ENCODE data around the gene CEMIP2.
A peak's percentile ranks its signal among the peaks of the same experiment; 100 is the strongest.
"Not testable (repeated sequence)": the region's sequence is repeated elsewhere in the genome, so short reads cannot be mapped to it uniquely, and the experiment has no call there.

The CEMIP2 gene

DNA sequence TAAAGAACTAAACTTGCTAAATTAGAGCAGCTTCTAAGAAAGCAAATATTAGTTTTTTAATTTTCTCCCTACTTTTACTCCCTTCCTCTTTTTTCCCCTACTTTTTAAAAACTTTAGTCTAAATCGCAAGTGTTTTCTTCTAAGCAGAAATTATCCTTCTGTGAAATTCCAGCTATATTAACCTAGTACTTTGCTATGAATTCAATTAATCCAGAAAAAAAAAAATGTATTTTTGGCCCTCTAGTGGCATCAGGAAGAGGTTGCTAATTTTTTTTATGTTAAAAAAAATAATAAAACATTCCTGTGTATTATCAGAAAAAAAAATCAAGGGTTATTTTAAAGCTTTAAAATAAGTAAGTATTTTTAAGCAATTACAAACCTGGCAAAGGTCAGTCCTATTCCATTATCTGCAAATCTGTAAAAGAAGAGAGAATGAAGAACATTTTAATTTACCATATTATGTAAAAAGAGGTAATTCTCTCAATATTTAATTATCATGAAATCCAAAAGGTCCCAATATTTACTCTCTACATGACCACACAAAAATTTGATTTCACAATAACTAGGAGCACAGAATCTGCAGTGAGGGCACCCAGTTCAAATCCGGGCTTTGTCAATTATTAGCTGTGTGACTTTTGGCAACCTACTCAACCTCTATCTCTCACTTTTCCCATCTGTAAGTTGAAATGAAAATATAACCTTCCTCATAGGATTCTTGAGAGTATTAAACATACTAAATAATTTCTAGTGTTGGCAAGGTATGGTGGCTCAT is 52.0 kb downstream of the CEMIP2 start:
- no peak for DNase-seq (ENCODE audit: low read depth in 2 of 2)

DNA sequence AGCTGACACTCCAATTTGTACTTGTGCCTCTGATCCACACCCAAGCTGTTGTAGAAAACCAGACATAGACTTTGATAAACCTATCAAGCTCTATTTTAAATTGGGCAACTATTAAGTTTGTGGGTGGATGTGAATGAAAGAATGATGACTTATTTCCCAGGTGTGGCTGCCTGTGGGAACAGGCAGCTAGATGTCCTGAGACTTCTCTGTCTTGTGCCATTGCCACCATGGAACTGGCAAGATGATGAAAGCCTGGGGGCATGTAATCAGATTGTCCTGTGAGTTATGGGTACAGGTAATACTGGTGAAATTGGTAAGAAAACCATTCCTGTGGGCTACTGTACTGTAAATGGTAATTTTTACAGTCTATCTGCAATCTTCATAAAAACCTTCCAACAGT is 57.5 kb downstream of the CEMIP2 start:
- no peak for DNase-seq (ENCODE audit: low read depth in 2 of 2)

DNA sequence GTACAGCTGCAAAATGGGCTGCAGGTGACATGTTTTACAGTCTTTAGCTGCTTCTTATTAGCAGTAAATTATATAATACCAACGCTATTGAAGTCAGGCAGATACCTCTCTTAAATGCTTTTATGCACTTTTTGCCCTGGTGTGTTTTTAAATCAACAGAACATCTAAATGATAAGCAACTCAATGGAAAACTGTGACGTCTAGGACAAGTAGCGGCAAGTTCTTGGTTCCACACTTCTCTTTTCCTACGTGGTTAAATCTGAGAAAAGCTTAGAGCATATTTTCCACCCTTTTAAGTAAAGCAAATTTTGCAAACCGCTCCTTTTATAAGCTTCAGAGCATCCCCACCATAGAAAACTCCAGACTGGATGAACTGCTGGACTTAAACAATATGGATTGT is 58.1 kb downstream of the CEMIP2 start:
- no peak for DNase-seq (ENCODE audit: low read depth in 2 of 2)

DNA sequence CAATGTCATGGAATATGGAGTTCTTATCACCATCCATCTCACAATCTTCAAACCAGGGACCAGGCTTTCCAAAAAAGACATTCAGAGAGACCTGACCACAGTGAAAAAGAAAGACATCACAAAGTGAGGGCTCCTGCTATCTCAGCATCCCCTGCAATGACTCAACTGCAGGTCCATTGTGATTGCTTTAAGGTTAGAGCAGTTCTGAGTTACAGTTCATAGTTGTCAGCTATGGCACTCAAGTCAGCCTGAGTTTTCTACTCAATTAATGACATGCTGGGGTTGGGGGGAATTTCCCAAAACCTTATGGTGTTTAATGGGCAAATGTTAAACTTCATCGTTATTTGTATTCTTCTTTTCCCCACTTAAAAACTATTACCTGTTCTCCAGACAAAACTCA is 58.9 kb downstream of the CEMIP2 start:
- no peak for DNase-seq (ENCODE audit: low read depth in 2 of 2)

DNA sequence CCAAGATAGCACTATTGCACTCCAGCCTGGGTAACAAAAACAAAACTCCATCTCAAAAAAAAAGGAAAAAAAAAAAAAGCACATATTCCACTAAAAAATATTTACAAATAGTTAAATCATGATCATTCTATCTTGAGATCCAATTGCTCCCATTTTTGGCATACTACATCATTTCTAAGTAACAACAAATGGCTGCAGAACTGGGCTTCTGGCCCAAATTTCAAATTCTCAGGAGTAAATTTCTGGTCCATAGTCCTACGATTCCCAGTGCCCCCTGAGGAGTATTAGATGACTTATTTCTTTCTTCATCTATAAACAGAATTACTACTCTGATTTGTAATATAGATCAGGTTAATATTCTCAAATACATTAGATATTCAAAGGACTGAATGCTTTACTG is 62.1 kb downstream of the CEMIP2 start:
- DNase-seq (ENCODE audit: low read depth in 2 of 2): no peak

DNA sequence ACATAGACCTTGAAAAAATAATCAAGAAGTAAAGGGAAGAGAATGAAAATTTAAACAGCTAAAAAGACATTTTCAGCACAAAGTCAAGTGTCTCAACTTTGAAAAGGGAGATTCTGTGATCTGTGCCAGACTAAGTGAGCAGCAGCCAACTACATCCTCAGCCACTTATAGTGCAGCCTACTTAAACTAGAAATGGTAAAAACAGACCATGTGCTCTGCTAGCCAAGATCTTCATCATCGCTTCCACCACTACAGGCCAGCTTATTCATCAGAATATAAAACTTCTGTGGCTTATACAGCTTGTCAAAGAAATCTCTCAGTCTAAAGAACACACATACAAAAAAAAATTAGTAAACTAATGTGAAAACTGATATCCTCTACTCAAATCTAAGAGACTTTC is 63.5 kb downstream of the CEMIP2 start:
- DNase-seq (ENCODE audit: low read depth in 2 of 2): no peak

DNA sequence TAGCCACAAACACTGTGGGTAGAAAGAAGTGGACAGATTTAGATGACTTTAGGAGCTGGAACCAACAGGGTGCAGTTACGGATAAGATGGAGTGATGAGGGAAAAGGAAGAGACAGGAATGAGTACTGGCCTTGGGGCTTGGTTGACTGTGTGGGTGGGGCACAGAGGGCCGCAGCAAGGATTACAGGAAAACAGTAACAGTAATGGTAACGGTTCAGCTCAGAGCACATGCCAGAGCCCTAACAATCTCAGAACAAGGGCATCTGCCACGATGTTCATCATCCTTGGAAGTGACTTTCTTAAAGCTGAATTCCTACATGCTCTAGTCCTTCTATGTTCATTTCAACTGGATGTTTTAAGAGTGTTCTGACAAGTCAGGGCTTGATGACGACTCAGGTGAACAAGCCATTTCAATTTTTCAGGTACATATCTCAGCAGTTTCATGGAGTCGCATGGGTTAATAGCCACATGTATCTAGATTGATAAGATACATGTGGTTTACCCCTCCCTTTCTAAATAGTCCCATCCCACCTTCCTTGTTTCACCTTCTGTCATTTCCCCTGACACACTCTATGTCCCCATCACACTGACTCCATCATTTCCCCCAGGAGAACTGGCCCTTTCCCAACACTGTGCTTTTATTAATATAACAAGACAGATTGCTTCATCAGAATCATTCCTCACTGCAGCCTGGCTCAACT is 65.0 kb downstream of the CEMIP2 start:
- DNase-seq (ENCODE audit: low read depth in 2 of 2): no peak

DNA sequence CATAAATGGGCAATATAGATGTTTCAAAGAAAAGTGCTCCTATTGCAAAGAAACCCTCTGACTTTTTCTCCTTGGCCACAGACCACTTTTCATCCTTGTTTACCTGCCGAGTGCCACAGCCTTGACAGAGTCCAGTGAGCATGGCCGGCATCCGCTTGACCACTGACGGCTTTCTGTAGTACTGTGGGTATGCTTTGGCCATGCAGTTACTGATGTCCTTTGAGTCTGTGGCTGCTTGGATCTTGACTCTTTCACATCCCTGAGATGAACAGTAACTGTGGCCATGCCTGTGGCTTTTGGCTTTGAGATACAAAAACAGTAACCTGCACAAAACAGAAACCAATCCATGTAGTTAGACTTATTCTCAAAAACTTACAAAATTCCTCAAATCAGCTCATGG is 70.4 kb downstream of the CEMIP2 start:
- DNase-seq (ENCODE audit: low read depth in 2 of 2): no peak

DNA sequence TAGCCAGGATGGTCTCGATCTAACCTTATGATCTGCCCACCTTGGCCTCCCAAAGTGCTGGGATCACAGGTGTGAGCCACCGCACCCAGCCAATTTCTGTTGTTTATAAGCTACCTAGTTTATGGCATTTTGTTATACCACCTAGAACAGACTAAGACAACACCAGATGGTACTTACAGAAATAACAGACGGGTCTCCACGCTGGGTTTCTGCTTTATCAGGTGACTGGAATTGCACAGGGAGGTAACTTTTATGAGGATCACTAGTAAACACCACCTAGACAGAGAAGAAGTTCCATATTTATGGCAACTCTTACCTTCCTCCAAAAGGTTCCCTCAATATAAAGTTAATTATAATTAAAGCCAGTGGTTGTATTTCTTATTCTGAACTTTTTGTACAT is 74.0 kb downstream of the CEMIP2 start:
- DNase-seq (ENCODE audit: low read depth in 2 of 2): no peak

DNA sequence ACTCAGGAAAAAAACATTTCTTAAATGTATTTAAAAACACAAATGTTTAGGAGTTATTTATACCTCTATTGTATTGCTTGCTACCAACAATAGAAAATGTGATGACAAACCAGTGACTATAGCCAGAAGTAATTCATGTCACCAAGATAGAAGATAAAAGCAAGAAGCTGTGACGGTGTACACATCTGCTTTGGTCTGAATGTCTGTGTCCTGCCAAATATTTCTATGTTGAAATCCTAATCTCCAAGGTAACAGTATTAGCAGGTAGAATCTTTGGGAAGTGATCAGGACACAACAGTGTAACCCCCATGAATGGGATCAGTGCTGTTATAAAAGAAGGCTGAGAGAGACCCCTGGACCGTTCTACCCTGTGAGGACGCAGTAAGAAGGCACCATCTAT is 74.7 kb downstream of the CEMIP2 start:
- no peak for DNase-seq (ENCODE audit: low read depth in 2 of 2)

DNA sequence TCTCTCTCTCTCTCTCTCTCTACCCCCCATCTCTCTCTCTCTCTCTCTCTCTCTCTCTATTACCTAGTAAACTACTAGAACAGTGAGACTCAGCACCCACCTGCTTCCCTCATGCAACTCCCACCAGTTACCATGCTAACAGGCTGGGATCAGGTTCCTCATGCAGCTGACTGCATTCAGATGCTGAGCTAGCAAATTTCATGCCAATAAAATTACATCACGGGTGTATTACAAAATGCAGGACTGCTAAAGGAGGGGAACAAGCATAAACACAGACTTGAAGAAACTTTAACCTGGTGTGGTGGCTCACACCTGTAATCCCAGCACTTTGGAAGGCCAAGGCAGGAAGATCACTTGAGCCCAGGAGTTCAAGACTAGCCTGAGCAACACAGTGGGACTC is 76.0 kb downstream of the CEMIP2 start:
- no peak for DNase-seq (ENCODE audit: low read depth in 2 of 2)

DNA sequence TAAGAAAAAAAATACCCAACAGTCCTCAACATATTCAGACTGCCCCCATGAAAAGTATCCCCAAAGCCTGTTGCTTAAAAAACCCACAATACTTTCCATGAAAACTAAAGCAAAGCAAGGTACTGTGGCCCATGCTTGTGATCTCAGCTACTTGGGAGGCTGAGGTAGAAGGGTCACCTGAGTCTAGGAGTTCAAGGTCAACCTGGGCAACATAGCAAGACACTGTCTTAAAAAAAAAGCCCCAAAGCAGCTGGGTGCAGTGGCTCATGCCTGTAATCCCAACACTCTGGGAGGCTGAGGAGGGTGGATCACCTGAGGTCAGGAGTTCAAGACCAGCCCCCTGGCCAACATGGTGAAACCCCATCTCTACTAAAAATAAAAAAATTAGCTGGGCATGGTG is 76.7 kb downstream of the CEMIP2 start:
- DNase-seq (ENCODE audit: low read depth in 2 of 2): not testable (repeated sequence)

DNA sequence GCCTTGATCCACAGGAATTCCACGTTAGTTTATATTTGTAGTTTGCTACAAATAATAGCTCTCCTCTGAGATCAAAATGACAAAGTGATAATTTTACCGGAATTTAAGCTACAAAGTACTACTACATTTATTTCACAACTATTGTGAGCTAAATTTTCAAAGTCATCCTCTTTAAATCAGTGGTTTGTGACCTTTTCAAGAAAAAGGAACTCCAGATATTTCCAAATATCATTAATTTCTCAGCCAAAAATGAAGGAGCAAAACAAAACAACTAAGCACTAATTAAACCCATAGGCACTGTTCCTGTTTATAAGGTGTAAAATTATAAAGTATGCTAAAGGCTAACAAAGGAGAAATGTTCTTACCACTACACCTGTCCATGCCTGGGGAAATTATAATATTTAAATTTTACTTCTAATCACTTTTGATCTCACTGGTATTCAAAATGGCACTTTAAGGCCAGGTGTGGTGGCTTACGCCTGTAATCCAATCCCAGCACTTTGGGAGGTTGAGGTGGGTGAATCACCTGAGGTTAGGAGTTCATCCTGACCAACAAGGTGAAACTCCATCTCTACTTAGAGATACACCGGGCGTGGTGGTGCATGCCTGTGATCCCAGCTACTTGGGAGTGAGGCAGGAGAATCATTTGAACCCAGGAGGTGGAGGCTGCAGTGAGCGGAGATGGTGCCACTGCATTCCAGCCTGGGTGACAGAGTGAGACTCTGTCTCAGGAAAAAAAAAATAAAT is 77.5 kb downstream of the CEMIP2 start:
- no peak for DNase-seq (ENCODE audit: low read depth in 2 of 2)

DNA sequence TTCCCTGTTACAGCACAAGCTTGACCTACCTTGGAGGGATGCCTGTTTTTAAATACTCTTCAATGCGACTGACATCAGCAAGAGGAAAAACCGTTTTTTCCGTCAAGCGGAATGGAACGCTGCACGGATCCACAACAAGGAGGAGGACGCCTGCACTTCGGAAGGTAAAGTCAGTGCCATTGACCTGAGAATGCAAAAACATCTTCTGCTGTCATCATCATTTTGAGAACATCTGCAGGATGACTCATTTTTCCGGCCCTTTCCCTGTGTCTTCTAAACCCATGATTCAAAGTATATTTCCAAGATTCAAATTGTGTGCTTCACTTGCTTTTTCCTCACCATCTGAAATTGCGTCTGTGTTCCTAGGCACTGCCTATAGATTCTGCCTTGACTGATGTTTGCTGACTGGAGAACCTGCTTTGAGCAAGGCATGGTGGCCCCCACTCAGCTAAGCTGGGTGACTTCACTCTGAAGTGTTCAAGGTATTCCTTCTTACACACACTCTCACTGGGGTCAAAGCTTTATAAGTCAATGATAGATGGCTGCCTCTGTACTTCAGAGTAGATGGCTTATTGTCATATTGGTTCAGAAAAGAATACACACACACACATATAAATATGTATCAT is 78.1 kb downstream of the CEMIP2 start:
- no peak for DNase-seq (ENCODE audit: low read depth in 2 of 2)

DNA sequence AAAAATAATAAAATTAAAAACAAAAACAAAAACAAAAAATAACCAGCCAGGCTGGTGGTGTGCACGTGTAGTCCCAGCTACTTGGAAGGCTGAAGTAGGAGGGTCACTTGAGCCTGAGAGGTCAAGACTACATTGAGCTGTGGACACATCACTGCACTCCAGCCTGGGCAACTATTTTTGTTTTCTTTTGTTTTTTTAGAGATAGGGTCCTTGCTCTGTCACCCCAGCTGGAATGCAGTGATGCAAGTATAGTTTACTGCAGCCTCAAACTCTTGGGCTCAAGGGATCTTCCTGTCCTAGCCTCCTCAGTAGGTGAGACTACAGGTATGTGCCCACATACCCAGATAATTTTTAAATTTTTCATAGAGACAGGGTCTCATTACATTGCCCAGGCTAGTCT is 80.6 kb downstream of the CEMIP2 start:
- DNase-seq (ENCODE audit: low read depth in 2 of 2): no peak

DNA sequence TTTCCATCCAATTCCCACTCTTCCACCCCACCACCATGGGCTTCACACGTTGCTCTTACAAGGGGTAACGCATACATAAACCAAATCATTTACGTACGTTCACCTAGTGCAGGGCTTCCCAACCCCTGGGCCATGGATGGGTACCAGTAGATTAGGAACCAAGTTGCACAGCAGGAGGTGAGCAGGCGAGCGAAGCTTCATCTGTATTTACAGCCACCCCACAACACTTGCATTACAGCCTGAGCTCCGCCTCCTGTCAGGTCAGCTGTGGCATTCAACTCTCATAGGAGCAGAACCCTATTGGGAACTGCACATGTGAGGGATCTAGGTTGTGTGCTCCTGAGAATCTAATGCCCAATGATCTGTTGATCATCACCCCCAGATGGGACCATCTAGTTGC is 82.3 kb downstream of the CEMIP2 start:
- no peak for DNase-seq (ENCODE audit: low read depth in 2 of 2)

DNA sequence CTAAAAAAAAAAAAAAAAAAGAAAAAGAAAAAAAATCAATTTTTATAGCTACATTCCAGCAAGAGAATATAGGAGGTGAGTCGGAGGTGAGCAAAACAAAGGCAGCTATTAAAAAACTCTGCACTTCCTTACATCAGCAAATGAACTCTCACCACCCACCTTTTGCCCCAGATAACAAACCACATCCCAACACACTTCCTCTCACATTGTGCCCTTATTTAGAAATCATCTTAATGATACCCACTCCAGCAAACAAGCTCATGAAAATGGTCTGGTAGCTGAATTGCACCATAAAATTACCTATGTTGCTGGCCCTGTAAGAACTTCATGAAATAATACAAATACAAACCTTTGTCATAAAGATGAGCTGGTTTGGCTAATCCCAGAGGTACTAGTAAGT is 82.9 kb downstream of the CEMIP2 start:
- DNase-seq (ENCODE audit: low read depth in 2 of 2): peak; percentile 2 to 19

DNA sequence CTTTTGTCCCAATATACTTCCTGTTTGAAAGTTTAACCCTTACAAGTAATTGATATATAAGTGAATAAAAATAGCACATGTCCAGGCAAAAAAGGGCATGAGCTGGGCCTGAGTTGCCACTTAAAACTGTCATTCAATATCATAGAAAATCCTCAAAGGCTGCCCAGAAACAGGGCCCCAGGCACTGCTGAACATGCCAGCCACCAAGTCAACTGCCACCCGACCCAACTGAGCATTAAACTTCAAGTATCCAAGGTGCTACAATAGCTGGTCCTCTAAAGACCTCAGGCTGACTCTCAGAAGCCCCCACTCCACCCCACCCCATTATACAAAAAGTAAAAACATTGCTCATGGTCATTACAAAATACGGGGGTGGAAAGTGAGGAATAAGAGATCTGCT is 83.7 kb downstream of the CEMIP2 start:
- DNase-seq (ENCODE audit: low read depth in 2 of 2): no peak

DNA sequence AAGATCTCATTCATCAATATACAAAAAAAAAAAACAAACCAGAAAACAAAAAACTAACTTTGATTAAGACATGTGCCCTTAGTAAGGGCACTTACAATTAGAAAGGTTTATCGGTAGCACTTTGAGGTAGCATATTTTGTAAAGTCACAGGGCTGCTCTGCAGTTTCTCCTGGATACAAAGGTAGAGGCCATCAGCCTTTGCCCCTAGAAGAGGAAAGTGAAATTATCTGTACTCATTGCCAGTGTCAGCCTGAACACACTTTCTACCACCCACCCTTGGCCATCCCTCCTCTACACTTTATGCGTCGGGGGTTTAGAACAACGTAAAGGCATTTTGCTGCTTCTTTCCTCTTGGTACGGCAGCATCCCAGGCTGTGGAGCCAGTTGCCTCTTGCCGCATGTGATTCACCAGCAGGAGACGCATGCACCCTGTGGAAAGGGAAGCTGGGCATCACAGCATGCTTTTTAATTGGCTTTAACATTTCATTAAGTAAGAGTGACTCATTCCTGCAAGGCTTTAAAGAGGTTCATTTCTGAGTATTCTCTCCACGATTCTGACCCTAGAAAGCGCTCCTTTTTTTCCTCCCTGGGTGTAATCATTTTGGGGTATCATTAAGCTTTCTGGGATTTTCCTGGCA is 84.6 kb downstream of the CEMIP2 start:
- DNase-seq (ENCODE audit: low read depth in 2 of 2): no peak

DNA sequence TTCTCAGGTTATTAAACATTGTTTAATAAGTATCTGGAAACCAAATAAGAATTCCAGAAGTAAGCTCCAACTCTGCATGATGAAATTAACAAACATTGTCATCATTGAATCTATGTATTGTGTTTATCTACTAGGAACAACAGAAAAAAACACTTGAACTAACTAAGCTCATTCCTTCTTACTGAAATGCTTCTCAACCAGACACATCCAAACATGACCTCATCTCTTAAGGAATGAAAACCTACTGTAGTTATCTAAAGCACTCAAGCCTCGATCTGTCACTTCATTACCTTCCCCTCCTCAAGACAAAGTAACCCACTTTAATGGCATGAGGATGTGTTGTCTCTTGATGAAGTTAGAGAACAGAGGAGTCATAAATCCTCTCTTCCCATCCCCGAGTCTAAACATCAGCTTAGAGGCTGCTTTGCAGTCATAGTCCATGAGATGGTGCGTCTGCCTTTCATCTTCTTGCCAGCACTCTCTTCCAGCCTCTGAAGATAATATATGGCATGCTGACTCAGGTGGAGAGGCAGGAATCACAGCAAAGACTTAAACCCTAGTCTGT is 86.5 kb downstream of the CEMIP2 start:
- DNase-seq (ENCODE audit: low read depth in 2 of 2): no peak

DNA sequence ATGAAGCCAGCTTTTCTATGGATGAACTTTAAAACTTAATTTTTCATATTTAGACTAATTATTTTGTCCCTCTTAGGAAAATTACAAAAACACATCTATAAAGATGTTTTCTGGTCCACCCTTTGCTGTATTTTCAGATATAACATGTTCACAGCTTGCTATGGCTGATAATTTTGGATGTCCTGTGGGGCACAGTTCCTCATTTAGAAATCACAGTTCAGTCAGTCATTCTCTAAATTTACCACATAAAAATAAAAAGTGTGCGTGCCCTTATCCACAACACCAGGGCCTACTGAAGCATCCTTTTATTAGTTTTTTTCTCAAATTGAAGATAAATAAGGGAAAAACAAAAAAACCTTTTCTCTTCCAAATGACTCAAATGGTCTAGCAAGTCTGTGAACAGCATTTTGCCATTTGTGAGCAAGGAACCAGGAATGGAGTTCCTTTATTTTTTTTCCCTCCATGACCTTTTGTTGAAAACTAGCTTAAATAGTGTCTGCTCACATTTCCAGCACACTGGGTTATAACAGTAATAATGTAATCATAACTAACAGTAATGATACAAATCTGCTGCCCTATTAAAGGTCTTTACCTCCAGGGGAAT is 87.1 kb downstream of the CEMIP2 start:
- no peak for DNase-seq (ENCODE audit: low read depth in 2 of 2)
